Stimulated activated CD4-positive, alpha-beta T cell treated with anti-CD3 and anti-CD28 coated beads, Interleukin-4, amount 100 ng/mL, for 1 hour (primary cell): ENCODE data around the gene TPSG1.
"Not testable (repeated sequence)": the region's sequence is repeated elsewhere in the genome, so short reads cannot be mapped to it uniquely, and the experiment has no call there.

Experiments used
- DNase-seq: peaks from one replicate; pipeline ENCODE4 v3.0.0-alpha.2; 2020

TPSG1 gene

GRCh38 chr16:1230084-1230470 is 5.0 kb upstream of the TPSG1 start, which contains the start of gene TPSB2:
Gene TPSB2 (minus strand): TSS chr16:1230184. CDS start chr16:1229951, 233 bp downstream.
- not testable (repeated sequence) for DNase-seq

- not testable (repeated sequence) for DNase-seq
Observed at GRCh38 chr16:1229476-1229875, 4.4 kb upstream of the TPSG1 start.

GRCh38 chr16:1228227-1228626 is 3.2 kb upstream of the TPSG1 start:
- not testable (repeated sequence) for DNase-seq

GRCh38 chr16:1226692-1227091 is 1.6 kb upstream of the TPSG1 start:
- DNase-seq: not testable (repeated sequence)

GRCh38 chr16:1225728-1226311 is 752 bp upstream of the TPSG1 start:
- not testable (repeated sequence) for DNase-seq

GRCh38 chr16:1224558-1224957 is 510 bp downstream of the TPSG1 start:
- no peak for DNase-seq

GRCh38 chr16:1223355-1224214 is 1.5 kb downstream of the TPSG1 start:
- DNase-seq: no peak

- DNase-seq: no peak
Observed at GRCh38 chr16:1222553-1223354, 2.3 kb downstream of the TPSG1 start.

- no peak for DNase-seq
Observed at GRCh38 chr16:1221628-1222552, 3.2 kb downstream of the TPSG1 start.

GRCh38 chr16:1220841-1221627 is 4.0 kb downstream of the TPSG1 start:
- DNase-seq: no peak

GRCh38 chr16:1220098-1220728 is 4.9 kb downstream of the TPSG1 start:
- DNase-seq: no peak

- DNase-seq: no peak
Observed at GRCh38 chr16:1218930-1219611, 6.0 kb downstream of the TPSG1 start.

GRCh38 chr16:1218061-1218929 is 6.8 kb downstream of the TPSG1 start:
- no peak for DNase-seq

- no peak for DNase-seq
Observed at GRCh38 chr16:1217526-1217925, 7.5 kb downstream of the TPSG1 start.

- no peak for DNase-seq
Observed at GRCh38 chr16:1216681-1217400, 8.2 kb downstream of the TPSG1 start.

GRCh38 chr16:1216296-1216619 is 8.8 kb downstream of the TPSG1 start:
- DNase-seq: no peak

GRCh38 chr16:1215574-1216295 is 9.3 kb downstream of the TPSG1 start:
- no peak for DNase-seq

GRCh38 chr16:1214719-1215118 is 10.3 kb downstream of the TPSG1 start:
- DNase-seq: no peak
